BE2C (cell line): Measurements from ENCODE around the gene XPC.
"Not testable (repeated sequence)": the region's sequence is repeated elsewhere in the genome, so short reads cannot be mapped to it uniquely, and the experiment has no call there.

Experiments used
- DNase-seq: peaks from one replicate; pipeline ENCODE4 v3.0.0-alpha.2; 2020
- H3K27me3 ChIP-seq: fragments of 250-450 bp; sonication (Bioruptor Pico); 2 replicates; pipeline ENCODE4 v1.5.1; 2020; ENCODE audit warnings: mild to moderate bottlenecking
- H3K36me3 ChIP-seq: fragments of 250-450 bp; sonication (Bioruptor Pico); 2 replicates; pipeline ENCODE4 v1.5.1; 2020; ENCODE audit warnings: mild to moderate bottlenecking
- H3K4me1 ChIP-seq: fragments of 250-450 bp; sonication (Bioruptor Pico); 2 replicates; pipeline ENCODE4 v1.5.1; 2020
- H3K4me3 ChIP-seq: 2 replicates; pipeline ENCODE4 v1.5.1; 2011; ENCODE audit warnings: low read depth, low read length
- H3K9me3 ChIP-seq: fragments of 250-450 bp; sonication (Bioruptor Pico); 2 replicates; pipeline ENCODE4 v1.5.1; 2020
- CTCF ChIP-seq: IDR thresholded peaks from 2 replicates; pipeline ENCODE4 v1.5.1; 2012; ENCODE audit warnings: mild to moderate bottlenecking, low read depth, low read length

XPC gene

GRCh38 chr3:14122301-14122700 is 56.1 kb downstream of the XPC start:
- Histone ChIP-seq H3K4me1 (no peaks in the 10 kb centered on the region), H3K9me3 (no peaks in the 10 kb centered on the region), H3K36me3 (no peaks in the 10 kb centered on the region), H3K27me3 (no peaks in the 10 kb centered on the region), H3K4me3 (no peak overlapping the region)
- DNase-seq: no peak
- no peak for TF ChIP-seq CTCF

DNA sequence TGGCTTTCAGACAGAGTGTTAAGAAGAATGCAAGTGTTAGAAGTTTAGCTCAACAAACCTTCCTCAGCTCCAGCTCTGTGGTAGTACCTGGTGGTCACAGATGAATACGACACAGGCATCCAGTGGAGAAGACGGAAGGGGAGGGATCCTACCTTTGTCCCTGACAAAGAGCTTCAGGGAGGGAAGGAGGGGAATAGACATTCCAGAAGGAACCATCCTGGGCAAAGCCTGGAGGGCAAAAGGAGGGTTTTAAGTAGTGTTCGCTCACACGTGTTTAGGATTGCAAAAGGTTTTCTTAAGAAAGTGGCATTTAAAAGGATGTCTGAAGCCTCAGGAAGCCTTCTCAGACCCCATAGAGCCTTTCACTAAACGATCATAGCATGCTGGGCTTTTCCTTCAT is 56.5 kb downstream of the XPC start:
- Histone ChIP-seq H3K27me3 (no peaks in the 10 kb centered on the region), H3K9me3 (no peaks in the 10 kb centered on the region), H3K4me1 (no peaks in the 10 kb centered on the region), H3K36me3 (no peaks in the 10 kb centered on the region), H3K4me3 (no peak overlapping the region)
- no peak for DNase-seq
- TF ChIP-seq CTCF: no peak

- not testable (repeated sequence) for H3K27me3 ChIP-seq, H3K4me3 ChIP-seq, H3K9me3 ChIP-seq, H3K36me3 ChIP-seq, DNase-seq, H3K4me1 ChIP-seq
These were observed 57.4 kb downstream of the XPC start for GRCh38 chr3:14120921-14121448.

GRCh38 chr3:14120111-14120920 is 58.1 kb downstream of the XPC start:
- Histone ChIP-seq H3K27me3 (no peaks in the 10 kb centered on the region), H3K36me3 (no peaks in the 10 kb centered on the region; the same call in 1 of the 2 replicates), H3K4me1 (no peaks in the 10 kb centered on the region), H3K4me3 (no peak overlapping the region), H3K9me3 (no peaks in the 10 kb centered on the region)
- DNase-seq: no peak
- no peak for TF ChIP-seq CTCF

DNA sequence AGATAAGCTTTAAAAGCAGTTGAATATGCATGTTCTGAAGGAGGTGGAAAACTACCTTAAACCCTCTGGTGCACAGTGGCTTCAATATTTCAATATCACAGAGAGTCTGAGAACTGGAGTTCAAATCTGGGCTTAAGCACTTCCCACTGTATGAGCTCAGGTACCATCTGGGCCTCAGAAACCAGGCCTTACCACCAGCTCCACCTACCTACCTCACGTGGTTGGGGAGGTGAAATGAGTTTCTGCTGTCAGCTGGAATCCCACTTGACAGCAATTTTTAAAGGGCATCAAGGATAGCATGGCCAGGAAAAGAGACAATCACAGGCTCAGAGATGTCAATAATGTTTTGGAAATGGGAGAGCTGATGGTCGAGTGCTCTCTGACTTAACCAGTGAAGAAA is 58.8 kb downstream of the XPC start:
- H3K4me3 ChIP-seq: no peak overlapping the region
- no peaks in the 10 kb centered on the region for H3K4me1 ChIP-seq
- DNase-seq: no peak
- no peak for TF ChIP-seq CTCF
- H3K36me3 ChIP-seq: no peaks in the 10 kb centered on the region; the same call in 1 of the 2 replicates
- no peaks in the 10 kb centered on the region for H3K27me3 ChIP-seq
- H3K9me3 ChIP-seq: no peaks in the 10 kb centered on the region

DNA sequence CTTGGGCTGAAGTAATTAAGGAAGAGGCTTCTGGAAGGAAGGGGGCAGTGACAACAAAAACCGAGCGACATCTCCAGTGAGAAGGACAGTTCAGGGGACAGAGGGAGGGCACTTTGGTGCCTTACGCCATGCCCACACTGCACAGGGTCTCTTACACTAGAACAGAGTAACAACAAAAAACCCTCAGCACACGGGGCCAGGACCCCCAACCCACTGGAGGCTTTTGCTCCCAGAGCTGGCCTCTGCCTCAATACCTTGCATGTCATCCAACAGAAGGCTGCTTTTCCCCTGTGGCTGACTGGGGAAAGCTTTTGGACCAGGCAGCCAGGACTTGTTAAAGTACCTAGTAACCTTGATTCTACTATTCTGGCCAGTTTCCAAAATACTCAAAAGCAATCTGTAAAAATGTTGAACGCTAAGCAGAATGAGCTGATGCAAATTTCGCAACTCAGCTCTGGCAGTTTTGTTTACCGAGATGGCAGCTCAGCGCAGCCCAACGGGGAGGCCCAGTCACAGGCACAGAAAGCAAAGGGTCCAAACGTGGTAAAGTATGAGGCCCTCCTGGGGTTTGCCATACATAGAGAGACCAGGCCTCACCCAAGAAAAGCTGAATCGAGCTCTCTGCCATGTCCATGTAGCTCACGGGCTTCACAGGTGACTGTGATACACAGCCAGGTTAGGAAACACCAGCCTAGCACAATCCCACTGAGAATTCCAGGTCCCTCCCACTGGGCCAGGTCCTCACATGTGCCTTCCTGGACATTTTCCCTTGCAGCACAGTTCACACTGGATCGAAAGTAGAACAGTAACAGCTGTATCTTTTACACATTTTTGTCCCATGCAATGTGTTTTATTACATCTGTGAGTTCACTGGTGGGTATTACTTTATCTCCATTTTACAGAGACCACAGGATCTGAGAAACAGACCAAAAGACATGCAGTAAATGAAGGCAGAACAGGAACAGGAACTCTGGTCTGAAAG is 59.7 kb downstream of the XPC start:
- no peak for TF ChIP-seq CTCF
- H3K4me3 ChIP-seq: no peak overlapping the region
- H3K4me1 ChIP-seq: no peaks in the 10 kb centered on the region
- no peaks in the 10 kb centered on the region for H3K9me3 ChIP-seq
- H3K27me3 ChIP-seq: no peaks in the 10 kb centered on the region
- DNase-seq: no peak
- H3K36me3 ChIP-seq: no peaks in the 10 kb centered on the region; the same call in 1 of the 2 replicates
